Pancreas (tissue), 10 donors: ENCODE measurements around the gene DCHS2. TPM values are rescaled to one million over a fixed set of nuclear protein-coding genes. Genes with fewer than 3 reads are reported as not detected.

Experiments used
- ATAC-seq, 4 donors: fragments of 200-7000 bp; cut with Tn5 transposase; one replicate each; pipeline versions ENCODE4 v1.8.0 to v1.9.1; 2020; ENCODE audit warnings: mild to moderate bottlenecking in 4 of 4, moderate library complexity in 4 of 4
- DNase-seq, 6 donors: peaks; one replicate each; pipeline ENCODE4 v3.0.0-alpha.2; 2020
- FAIRE-seq: peaks from 2 replicates; lab custom pipeline; 2012; peaks lifted over from hg19 to GRCh38; lab: Jason Lieb, UNC
- H3K27ac ChIP-seq, 4 donors: fragments of 200-600 bp; sonication (generic); 1 replicate in 3 of 4; 2 replicates in 1 of 4; pipeline versions ENCODE4 v1.5.0 to v1.8.0; 2020
- H3K27me3 ChIP-seq, 4 donors: fragments of 200-600 bp; one replicate each; pipeline ENCODE4 v1.8.0; 2021
- H3K36me3 ChIP-seq, 3 donors: fragments of 200-600 bp; sonication (generic) in 1 of 3; one replicate each; pipeline versions ENCODE4 v1.5.0 to v1.8.0; 2020 to 2021
- H3K4me1 ChIP-seq, 3 donors: fragments of 200-600 bp; one replicate each; pipeline ENCODE4 v1.8.0; 2021
- H3K4me3 ChIP-seq, 4 donors: fragments of 200-600 bp; sonication (generic) in 2 of 4; one replicate each; pipeline versions ENCODE4 v1.5.0 to v1.8.0; 2020 to 2021
- H3K9me3 ChIP-seq, 4 donors: fragments of 200-600 bp; one replicate each; pipeline ENCODE4 v1.8.0; 2021
- CTCF ChIP-seq, 4 donors: fragments of 200-600 bp; sonication (generic) in 3 of 4; IDR thresholded peaks; one replicate each; pipeline versions ENCODE4 v1.5.0 to v1.8.0; 2021; ENCODE audit warnings: antibody characterized with exemption in 4 of 4
- WGBS, 2 donors: extraction: QIAGEN DNeasy Blood & Tissue Kit; methylation state at CpG; one replicate each; pipeline ENCODE4 v1.1.7; 2013; 5-methylcytosine and 5-hydroxymethylcytosine counted together
- intact Hi-C, 3 donors: fragments of 100-400 bp; cut with DNase I; formaldehyde crosslinking; loops; one replicate each; pipeline versions ENCODE4 v1.11.1 to v1.14.2; 2022
- polyA plus RNA-seq, 2 donors: library from polyadenylated mRNA; stranded (reverse); fragments of 200-250 nt; gene quantifications; one replicate each; pipeline ENCODE4 v1.2.3, GENCODE V29; 2013
- total RNA-seq, 6 donors: library from RNA; stranded (reverse); fragmentation: NEBNext Ultra II Directional in 4 of 6; extraction: Animal tissue kit (Norgen Biotek cat#: 25700) in 4 of 6; gene quantifications; one replicate each; pipeline versions ENCODE4 v1.2.1 to v1.2.4, GENCODE V29; 2021 to 2023
- donor health status: healthy with polysubstance abuse.
- donor health status: DM: no; HTN: no; CAD: no; lungs with moderate emphysema.
- donor health status: DM: no; HTN: no; CAD: no.
- donor health status: control.
- donor health status: control.
- donor health status: Bipolar disorder and iron deficiency.
- donor health status: DM: yes; HTN: yes; CAD: no.
- donor health status: DM: no; HTN: no; CAD: no.
- donor health status: DM: no; HTN: no; CAD: no.
- donor health status: DM: yes; HTN: yes; CAD: no.

The DCHS2 gene
- total and polyA plus RNA-seq, 8 donors, result 0.04 to 0.23 (median 0.09) TPM; not detected in 1

GRCh38 chr4:154467886-154468285 lies 23.7 kb downstream of the DCHS2 start:
- FAIRE-seq (no peak), DNase-seq (no peak), ATAC-seq (no peak)
- no peak overlapping the region for H3K4me3 ChIP-seq
- H3K27ac ChIP-seq, result no peak overlapping the region
- H3K36me3 ChIP-seq, result no peaks in the 10 kb centered on the region
- no peak for TF ChIP-seq CTCF (IDR thresholded peaks at IDR 0.05)
- intact Hi-C loops, result no loop called here
- H3K4me1 ChIP-seq, result peaks cover 0 to 3% (median 0%) of the 10 kb centered on the region in 3 donors
- no peaks in the 10 kb centered on the region for H3K9me3 ChIP-seq
- WGBS, 2 donors, result 76 to 83% methylated on average over 1 of the region's 1 CpG
- H3K27me3 ChIP-seq, result no peaks in the 10 kb centered on the region

- H3K4me1 ChIP-seq, result no peaks in the 10 kb centered on the region
- no peak overlapping the region for H3K27ac ChIP-seq
- DNase-seq, result no peak
- TF ChIP-seq CTCF (IDR thresholded peaks at IDR 0.05), result no peak
- no peak for ATAC-seq
- no peaks in the 10 kb centered on the region for H3K36me3 ChIP-seq
- intact Hi-C loops, result no loop called here
- WGBS, 2 donors, result 56 to 65% methylated on average over 5 of the region's 5 CpGs
- no peak overlapping the region for H3K4me3 ChIP-seq
- H3K9me3 ChIP-seq, result no peaks in the 10 kb centered on the region
- no peaks in the 10 kb centered on the region for H3K27me3 ChIP-seq
- no peak for FAIRE-seq
These were observed 25.3 kb downstream of the DCHS2 start for GRCh38 chr4:154466336-154466735.

- Histone ChIP-seq H3K4me3 (no peak overlapping the region), H3K27me3 (no peaks in the 10 kb centered on the region), H3K27ac (no peak overlapping the region), H3K36me3 (no peaks in the 10 kb centered on the region), H3K9me3 (no peaks in the 10 kb centered on the region), H3K4me1 (no peaks in the 10 kb centered on the region)
- FAIRE-seq, result no peak
- ATAC-seq, result no peak
- intact Hi-C loops, result no loop called here
- WGBS, 2 donors, result 80 to 85% methylated on average over 6 of the region's 6 CpGs
- DNase-seq, result no peak
- TF ChIP-seq CTCF (IDR thresholded peaks at IDR 0.05), result no peak
These were observed 26.5 kb downstream of the DCHS2 start for GRCh38 chr4:154465085-154465484.

GRCh38 chr4:154464654-154465053 lies 26.9 kb downstream of the DCHS2 start:
- no peaks in the 10 kb centered on the region for H3K9me3 ChIP-seq
- DNase-seq (no peak), FAIRE-seq (no peak)

More at GRCh38 chr4:154464654-154465053, 26.9 kb downstream of the DCHS2 start:
- intact Hi-C loops, result no loop called here
- no peaks in the 10 kb centered on the region for H3K27me3 ChIP-seq
- H3K27ac ChIP-seq, result no peak overlapping the region
- 78 to 100% methylated on average over 1 of the region's 1 CpG for WGBS, 2 donors
- ATAC-seq, result no peak
- no peaks in the 10 kb centered on the region for H3K36me3 ChIP-seq
- no peak overlapping the region for H3K4me3 ChIP-seq
- H3K4me1 ChIP-seq, result no peaks in the 10 kb centered on the region
- no peak for TF ChIP-seq CTCF (IDR thresholded peaks at IDR 0.05)
